Smooth muscle cell of the umbilical artery (primary cell): Measurements from ENCODE around the gene CALR3. TPM values are rescaled to one million over a fixed set of nuclear protein-coding genes. Genes with fewer than 3 reads are reported as not detected.

Source experiments
- total RNA-seq: library from RNA; depleted of rRNA; stranded (reverse); fragments of >200 nt; gene quantifications from 2 replicates; pipeline ENCODE4 v1.2.3, GENCODE V29; 2014

Gene CALR3, protein sequence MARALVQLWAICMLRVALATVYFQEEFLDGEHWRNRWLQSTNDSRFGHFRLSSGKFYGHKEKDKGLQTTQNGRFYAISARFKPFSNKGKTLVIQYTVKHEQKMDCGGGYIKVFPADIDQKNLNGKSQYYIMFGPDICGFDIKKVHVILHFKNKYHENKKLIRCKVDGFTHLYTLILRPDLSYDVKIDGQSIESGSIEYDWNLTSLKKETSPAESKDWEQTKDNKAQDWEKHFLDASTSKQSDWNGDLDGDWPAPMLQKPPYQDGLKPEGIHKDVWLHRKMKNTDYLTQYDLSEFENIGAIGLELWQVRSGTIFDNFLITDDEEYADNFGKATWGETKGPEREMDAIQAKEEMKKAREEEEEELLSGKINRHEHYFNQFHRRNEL
- total RNA-seq: 0.09 TPM in 1 of 2 replicates, not detected in the other

DNA sequence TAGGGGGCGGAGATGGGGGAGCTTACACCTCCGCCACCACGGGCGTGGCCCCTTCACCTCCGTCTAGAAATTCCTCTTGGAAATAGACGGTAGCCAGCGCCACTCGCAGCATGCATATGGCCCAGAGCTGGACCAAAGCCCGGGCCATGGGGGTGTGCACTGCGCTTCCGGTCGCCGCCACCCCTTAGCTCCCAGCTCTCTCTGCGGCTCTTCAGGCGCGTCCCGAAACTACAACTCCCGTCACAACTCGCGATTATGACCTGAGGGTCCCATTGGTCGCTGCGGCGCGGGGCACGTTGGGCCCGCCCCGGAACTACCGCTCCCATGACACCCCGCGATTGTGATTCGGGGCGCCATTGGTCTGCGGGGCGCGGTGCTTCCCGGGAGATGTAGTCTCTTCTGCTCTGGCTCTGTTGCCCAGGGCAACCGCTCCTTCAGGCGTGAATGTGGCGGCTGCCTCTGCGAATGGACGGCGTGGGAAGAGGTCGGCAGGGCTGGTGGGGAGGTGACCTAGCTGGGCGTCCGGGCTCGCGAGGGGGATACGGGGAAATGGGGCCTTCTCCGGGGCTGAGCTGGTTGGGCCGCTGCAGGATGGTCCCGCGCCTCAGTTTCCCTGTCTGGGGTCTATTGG, at the start of gene CALR3, which contains the start of gene C19orf44:
CALR3 (minus strand) TSS at position 186 of the 631 bp plus-strand sequence; CDS start at position 148, 38 bp downstream.
C19orf44 (plus strand) TSS at position 413 of the 631 bp plus-strand sequence. CDS start 4,399 bp downstream, outside the sequence.

DNA sequence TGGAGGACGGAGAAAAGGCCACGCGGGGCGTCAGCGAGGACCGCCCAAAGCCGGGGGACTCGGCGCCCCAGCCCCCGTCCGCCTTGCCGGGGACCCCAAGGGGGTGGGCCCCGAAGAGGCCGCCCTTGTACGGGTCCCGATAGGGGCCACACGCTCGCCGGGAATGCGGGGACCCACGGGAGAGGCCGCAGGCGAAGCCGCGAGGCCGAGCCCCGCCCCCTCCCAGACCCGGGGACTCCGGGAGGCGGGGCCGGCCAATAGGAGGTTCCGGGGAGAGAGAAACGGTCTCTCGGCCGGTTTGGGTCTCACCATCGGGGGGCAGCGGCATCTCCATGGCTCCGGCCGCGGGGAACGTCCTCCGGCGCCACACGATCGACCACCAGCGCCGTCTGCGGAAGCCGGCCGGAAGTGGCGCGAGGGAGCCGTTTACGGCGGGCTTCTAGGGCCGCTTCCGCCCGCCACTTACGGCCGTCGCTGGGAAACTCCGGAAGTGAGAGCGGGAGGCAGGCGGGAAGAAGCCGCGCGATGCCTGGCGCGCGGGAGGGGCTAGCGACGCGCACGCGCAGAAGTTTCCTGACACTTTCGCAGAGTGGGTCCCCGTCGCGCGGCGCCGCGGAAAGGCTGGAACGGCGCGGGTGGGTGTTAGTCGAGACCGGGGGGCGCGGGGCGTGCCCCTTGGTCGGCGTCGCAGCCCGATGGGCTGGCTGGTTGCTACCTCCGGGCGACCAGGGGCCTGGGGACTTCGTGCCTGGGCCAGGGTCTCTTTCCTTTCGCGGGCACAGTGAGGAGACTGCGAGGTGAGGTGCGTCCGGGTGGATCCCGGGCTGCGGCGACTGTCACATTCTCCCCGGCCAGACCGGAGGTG, 46.3 kb upstream of the CALR3 start, which contains the start of gene CHERP:
CHERP (minus strand) TSS at position 393 of the 865 bp plus-strand sequence; CDS start at position 334, 59 bp downstream.

Other genes with a start within 250 kb of the CALR3 start
- gene KLF2, start 171.3 kb downstream of the CALR3 start, total RNA-seq: 1.8 and 8.8 TPM in 2 replicates
- gene EPS15L1, start 24.2 kb downstream of the CALR3 start, total RNA-seq: 14.6 and 15.8 TPM in 2 replicates
- 5.3 and 6.1 TPM in 2 replicates for gene C19orf44, start 227 bp upstream of the CALR3 start, total RNA-seq
- 6.2 and 7.3 TPM in 2 replicates for gene CHERP, start 46.3 kb upstream of the CALR3 start, total RNA-seq
- gene SLC35E1, start 76.2 kb upstream of the CALR3 start, total RNA-seq: 60.0 and 66.2 TPM in 2 replicates
- gene MED26, start 132.0 kb upstream of the CALR3 start, total RNA-seq: 2.4 and 5.7 TPM in 2 replicates
- 54.9 and 90.6 TPM in 2 replicates for gene SMIM7, start 164.0 kb upstream of the CALR3 start, total RNA-seq
- gene TMEM38A, start 165.0 kb upstream of the CALR3 start, total RNA-seq: 1.0 and 2.1 TPM in 2 replicates
- not detected in 2 replicates for gene NWD1, start 223.7 kb upstream of the CALR3 start, total RNA-seq